ENCODE data around the gene EXOC7. TPM values are rescaled to one million over a fixed set of nuclear protein-coding genes. Genes with fewer than 3 reads are reported as not detected.

The EXOC7 gene
- polyA plus RNA-seq, 3 donors, result 30.7 to 86.5 (median 42.4) TPM

DNA sequence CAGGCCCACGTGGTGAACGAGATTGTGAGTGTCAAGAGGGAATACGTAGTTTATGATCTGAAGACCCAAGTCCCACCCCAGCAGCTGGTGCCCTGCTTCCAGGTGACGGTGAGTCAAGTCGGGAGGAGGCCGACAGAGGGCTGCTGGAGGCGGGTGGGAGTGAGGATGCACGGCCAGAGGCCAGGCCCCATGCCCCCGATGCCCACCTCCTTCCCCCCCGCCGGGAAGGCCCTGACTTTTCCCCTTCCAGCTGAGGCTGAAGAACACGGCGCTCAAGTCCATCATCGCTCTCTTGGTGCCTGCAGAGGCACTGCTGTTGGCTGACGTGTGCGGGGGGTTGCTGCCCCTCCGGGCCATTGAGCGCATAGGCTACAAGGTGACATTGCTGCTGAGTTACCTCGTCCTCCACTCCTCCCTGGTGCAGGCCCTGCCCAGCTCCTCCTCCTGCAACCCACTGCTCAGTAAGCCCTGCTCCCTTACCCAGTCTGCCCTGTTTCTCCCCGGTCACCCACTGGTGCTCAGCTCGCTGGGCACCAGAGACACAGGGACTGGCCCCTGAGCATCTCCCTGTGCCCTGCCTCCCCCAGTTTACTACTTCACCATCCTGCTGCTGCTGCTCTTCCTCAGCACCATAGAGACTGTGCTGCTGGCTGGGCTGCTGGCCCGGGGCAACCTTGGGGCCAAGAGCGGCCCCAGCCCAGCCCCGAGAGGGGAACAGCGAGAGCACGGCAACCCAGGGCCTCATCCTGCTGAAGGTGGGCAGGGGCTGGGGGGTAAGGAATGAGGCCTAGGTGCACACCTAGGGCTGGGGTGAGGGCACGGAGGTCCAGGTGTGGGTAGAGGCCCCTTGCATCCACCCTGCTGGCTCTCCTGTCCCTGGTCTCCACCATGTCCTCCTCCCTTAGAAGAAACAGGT, 22.0 kb downstream of the EXOC7 start:
- Histone ChIP-seq H3K9ac (ENCODE audit: insufficient read depth, low read length, poor library complexity, severe bottlenecking) (no peak overlapping the region), H3K27ac (ENCODE audit: low read depth in 1 of 2, low read length in 2 of 2) (no peak overlapping the region), H3K9me3 (replicated peaks in 1 of 2; ENCODE audit: control insufficient read depth in 1 of 2, insufficient read depth in 1 of 2, low read length in 2 of 2) (peaks cover 0 to 12% of the 10 kb centered on the region in 2 donors), H3K4me1 (ENCODE audit: control insufficient read depth in 1 of 2, insufficient read depth in 2 of 2, low read length in 2 of 2) (peaks cover 17 to 26% of the 10 kb centered on the region in 2 donors), H3K4me3 (replicated peaks in 1 of 3; ENCODE audit: low read depth in 2 of 3, low read length in 3 of 3) (no peak overlapping the region), H2AFZ (ENCODE audit: insufficient read depth, low read depth, low read length, poor library complexity, severe bottlenecking) (no peak overlapping the region), H4K20me1 (ENCODE audit: insufficient read depth, low read length) (no peaks in the 10 kb centered on the region), H3K27me3 (ENCODE audit: control insufficient read depth in 2 of 2, insufficient read depth in 2 of 2, low read length in 2 of 2) (peaks cover 12 to 43% of the 10 kb centered on the region in 2 donors), H3K79me2 (ENCODE audit: insufficient read depth, low read length) (no peaks in the 10 kb centered on the region), H3K4me2 (replicated peaks; ENCODE audit: extremely low read depth, low read length, poor library complexity, severe bottlenecking) (no peak overlapping the region), H3K36me3 (replicated peaks in 1 of 2; ENCODE audit: control insufficient read depth in 1 of 2, insufficient read depth in 2 of 2, low read length in 2 of 2) (peaks cover 41 to 47% of the 10 kb centered on the region in 2 donors)
- Mint-ChIP-seq H3K27me3 (ENCODE audit: low read depth in 3 of 3) (peaks cover 41 to 46% (median 43%) of the 10 kb centered on the region in 3 donors), H3K27ac (peak overlapping the region in 1 of 7 donors; percentile 36), H3K4me3 (no peak overlapping the region), H3K4me1 (peaks cover 21% of the 10 kb centered on the region), H3K9me3 (peaks cover 3 to 13% (median 4%) of the 10 kb centered on the region in 7 donors), H3K36me3 (peaks cover 43 to 50% of the 10 kb centered on the region in 2 donors)
- TF ChIP-seq, protein P1, sequence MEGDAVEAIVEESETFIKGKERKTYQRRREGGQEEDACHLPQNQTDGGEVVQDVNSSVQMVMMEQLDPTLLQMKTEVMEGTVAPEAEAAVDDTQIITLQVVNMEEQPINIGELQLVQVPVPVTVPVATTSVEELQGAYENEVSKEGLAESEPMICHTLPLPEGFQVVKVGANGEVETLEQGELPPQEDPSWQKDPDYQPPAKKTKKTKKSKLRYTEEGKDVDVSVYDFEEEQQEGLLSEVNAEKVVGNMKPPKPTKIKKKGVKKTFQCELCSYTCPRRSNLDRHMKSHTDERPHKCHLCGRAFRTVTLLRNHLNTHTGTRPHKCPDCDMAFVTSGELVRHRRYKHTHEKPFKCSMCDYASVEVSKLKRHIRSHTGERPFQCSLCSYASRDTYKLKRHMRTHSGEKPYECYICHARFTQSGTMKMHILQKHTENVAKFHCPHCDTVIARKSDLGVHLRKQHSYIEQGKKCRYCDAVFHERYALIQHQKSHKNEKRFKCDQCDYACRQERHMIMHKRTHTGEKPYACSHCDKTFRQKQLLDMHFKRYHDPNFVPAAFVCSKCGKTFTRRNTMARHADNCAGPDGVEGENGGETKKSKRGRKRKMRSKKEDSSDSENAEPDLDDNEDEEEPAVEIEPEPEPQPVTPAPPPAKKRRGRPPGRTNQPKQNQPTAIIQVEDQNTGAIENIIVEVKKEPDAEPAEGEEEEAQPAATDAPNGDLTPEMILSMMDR (IDR thresholded peaks at IDR 0.05), result no peak
- DNase-seq, result no peak
- 95% methylated on average over 14 of the region's 27 CpGs for WGBS (ENCODE audit: insufficient coverage)
- intact Hi-C loops (cut with micrococcal nuclease), result no loop called here

DNA sequence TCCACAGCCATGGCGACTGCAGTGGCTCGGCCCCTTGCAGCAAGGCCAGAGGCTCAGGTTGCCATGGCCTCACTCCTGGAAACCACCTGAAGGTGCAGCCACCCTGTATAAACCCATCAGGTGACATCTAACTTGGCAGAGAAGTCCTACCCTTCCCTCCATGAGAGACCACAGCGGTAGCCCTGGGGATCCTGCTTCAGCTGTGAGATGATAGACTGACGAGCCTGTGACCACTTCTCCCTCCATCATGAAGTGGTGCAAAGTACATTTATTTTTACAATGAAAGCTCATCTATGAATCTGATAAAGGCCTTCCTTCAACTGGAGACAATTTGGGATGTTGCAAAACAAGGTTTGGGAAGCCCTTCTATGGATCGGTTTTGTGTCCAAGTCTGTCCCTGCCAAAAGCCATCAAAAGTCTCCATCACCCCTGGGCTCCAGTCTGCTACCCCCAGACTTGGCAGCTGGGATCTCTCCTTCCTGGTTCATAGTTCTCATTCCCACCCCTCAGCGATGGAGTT, 22.8 kb downstream of the EXOC7 start:
- TF ChIP-seq, protein P1 (IDR thresholded peaks at IDR 0.05), result no peak
- Histone ChIP-seq H3K36me3 (replicated peaks in 1 of 2; ENCODE audit: control insufficient read depth in 1 of 2, insufficient read depth in 2 of 2, low read length in 2 of 2) (peaks cover 33 to 40% of the 10 kb centered on the region in 2 donors), H3K9me3 (replicated peaks in 1 of 2; ENCODE audit: control insufficient read depth in 1 of 2, insufficient read depth in 1 of 2, low read length in 2 of 2) (peaks cover 0 to 20% of the 10 kb centered on the region in 2 donors), H3K4me3 (replicated peaks in 1 of 3; ENCODE audit: low read depth in 2 of 3, low read length in 3 of 3) (no peak overlapping the region), H3K27me3 (ENCODE audit: control insufficient read depth in 2 of 2, insufficient read depth in 2 of 2, low read length in 2 of 2) (peaks cover 19 to 50% of the 10 kb centered on the region in 2 donors), H3K27ac (ENCODE audit: low read depth in 1 of 2, low read length in 2 of 2) (no peak overlapping the region), H3K4me2 (replicated peaks; ENCODE audit: extremely low read depth, low read length, poor library complexity, severe bottlenecking) (no peak overlapping the region), H2AFZ (ENCODE audit: insufficient read depth, low read depth, low read length, poor library complexity, severe bottlenecking) (no peak overlapping the region), H3K79me2 (ENCODE audit: insufficient read depth, low read length) (no peaks in the 10 kb centered on the region), H3K4me1 (ENCODE audit: control insufficient read depth in 1 of 2, insufficient read depth in 2 of 2, low read length in 2 of 2) (peaks cover 24 to 33% of the 10 kb centered on the region in 2 donors), H4K20me1 (ENCODE audit: insufficient read depth, low read length) (no peaks in the 10 kb centered on the region), H3K9ac (ENCODE audit: insufficient read depth, low read length, poor library complexity, severe bottlenecking) (no peak overlapping the region)
- Mint-ChIP-seq H3K4me1 (peaks cover 27% of the 10 kb centered on the region), H3K36me3 (peaks cover 37 to 44% of the 10 kb centered on the region in 2 donors), H3K27me3 (ENCODE audit: low read depth in 3 of 3) (peaks cover 48 to 53% (median 50%) of the 10 kb centered on the region in 3 donors), H3K4me3 (peak overlapping the region in 1 of 2 donors; percentile 11), H3K27ac (no peak overlapping the region), H3K9me3 (peaks cover 3 to 20% (median 10%) of the 10 kb centered on the region in 7 donors)
- intact Hi-C loops (cut with micrococcal nuclease), result no loop called here
- no peak for DNase-seq
- 73% methylated on average over 4 of the region's 6 CpGs for WGBS (ENCODE audit: insufficient coverage)
